ENCODE measurements around the gene GRIN3A.
"Not testable (repeated sequence)": the region's sequence is repeated elsewhere in the genome, so short reads cannot be mapped to it uniquely, and the experiment has no call there.

Gene GRIN3A

DNA sequence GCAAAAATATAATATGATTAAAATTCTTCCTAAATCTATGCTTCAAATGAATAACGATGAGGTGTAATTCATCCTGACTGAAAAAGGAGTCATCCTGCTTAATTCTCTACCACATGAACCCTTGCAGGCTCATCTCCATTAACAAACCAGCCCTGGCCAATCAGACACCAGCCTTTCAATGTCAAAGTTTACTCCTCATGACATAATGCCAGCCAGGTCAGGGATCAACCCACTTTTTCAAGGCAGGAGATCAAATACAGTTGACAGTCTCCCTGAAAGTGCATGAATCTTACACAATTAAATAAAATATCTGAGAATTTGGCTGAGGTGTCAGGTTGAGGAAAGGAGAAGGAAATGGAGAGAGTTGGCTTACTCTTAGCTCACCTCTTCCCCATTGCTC, 7.0 kb downstream of the GRIN3A start:
- no peak overlapping the region for H3K4me3 ChIP-seq (ENCODE audit: low read depth, low read length)
- DNase-seq (ENCODE audit: low read depth) = no peak
- no peak for TF ChIP-seq MYC (IDR thresholded peaks at IDR 0.05; ENCODE audit: low read depth, low read length)
- TF ChIP-seq, protein P1, sequence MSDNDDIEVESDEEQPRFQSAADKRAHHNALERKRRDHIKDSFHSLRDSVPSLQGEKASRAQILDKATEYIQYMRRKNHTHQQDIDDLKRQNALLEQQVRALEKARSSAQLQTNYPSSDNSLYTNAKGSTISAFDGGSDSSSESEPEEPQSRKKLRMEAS (IDR thresholded peaks at IDR 0.05; ENCODE audit: low read depth, low read length) = no peak
- TF ChIP-seq POLR2A (IDR thresholded peaks at IDR 0.05; ENCODE audit: extremely low read depth, insufficient read length) = no peak
- no peak for TF ChIP-seq CTCF (IDR thresholded peaks at IDR 0.05; ENCODE audit: low read depth, low read length)

GRCh38 chr9:101727612-101728524, 10.6 kb downstream of the GRIN3A start:
- no peak overlapping the region for H3K4me3 ChIP-seq (ENCODE audit: low read depth, low read length)
- TF ChIP-seq CTCF (IDR thresholded peaks at IDR 0.05; ENCODE audit: low read depth, low read length) (peak; percentile 56), MYC (IDR thresholded peaks at IDR 0.05; ENCODE audit: low read depth, low read length) (no peak)
- TF ChIP-seq, protein P1 (IDR thresholded peaks at IDR 0.05; ENCODE audit: low read depth, low read length) = no peak
- peak; percentile 39 for DNase-seq (ENCODE audit: low read depth)

DNA sequence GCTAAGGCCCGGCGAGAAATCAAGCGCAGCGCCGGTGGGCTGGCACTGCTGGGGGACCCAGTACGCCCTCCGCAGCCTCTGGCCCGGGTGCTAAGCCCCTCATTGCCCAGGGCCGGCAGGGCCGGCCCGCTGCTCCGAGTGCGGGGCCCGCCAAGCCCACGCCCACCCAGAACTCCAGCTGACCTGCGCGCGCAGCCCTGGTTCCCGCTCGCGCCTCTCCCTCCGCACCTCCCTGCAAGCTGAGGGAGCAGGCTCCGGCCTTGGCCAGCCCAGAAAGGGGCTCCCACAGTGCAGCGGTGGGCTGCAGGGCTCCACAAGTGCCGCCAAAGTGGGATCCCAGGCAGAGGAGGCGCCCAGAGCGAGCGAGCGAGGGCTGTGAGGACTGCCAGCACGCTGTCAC, 14.2 kb downstream of the GRIN3A start:
- H3K4me3 ChIP-seq (ENCODE audit: low read depth, low read length); DNase-seq (ENCODE audit: low read depth): not testable (repeated sequence)

GRCh38 chr9:101718192-101718591, 20.3 kb downstream of the GRIN3A start:
- no peak overlapping the region for H3K4me3 ChIP-seq (ENCODE audit: low read depth, low read length)
- TF ChIP-seq POLR2A (IDR thresholded peaks at IDR 0.05; ENCODE audit: extremely low read depth, insufficient read length) (no peak), MYC (IDR thresholded peaks at IDR 0.05; ENCODE audit: low read depth, low read length) (no peak), CTCF (IDR thresholded peaks at IDR 0.05; ENCODE audit: low read depth, low read length) (no peak)
- TF ChIP-seq, protein P1 (IDR thresholded peaks at IDR 0.05; ENCODE audit: low read depth, low read length) = no peak
- DNase-seq (ENCODE audit: low read depth) = no peak

DNA sequence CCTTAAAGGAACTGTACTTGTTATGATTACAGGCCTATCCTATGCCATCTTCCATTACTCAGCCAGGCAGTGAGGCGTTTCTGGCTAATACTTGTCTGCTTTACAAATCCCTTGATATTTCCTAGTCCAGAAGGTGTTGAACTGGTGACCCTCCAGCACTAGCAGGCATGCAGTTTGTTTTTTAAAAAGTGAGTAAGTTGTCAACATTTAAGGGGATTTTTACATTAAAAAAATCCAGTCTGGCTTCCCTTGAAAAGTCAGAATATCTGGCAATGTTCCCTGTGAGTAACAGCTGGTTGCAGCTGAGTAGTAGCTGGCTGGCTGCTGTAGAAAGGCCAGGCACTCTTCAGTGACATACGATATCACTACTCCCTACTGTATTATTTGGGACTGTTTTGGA, 21.8 kb downstream of the GRIN3A start:
- no peak for TF ChIP-seq CTCF (IDR thresholded peaks at IDR 0.05; ENCODE audit: low read depth, low read length)
- H3K4me3 ChIP-seq (ENCODE audit: low read depth, low read length) = no peak overlapping the region
- no peak for DNase-seq (ENCODE audit: low read depth)

GRCh38 chr9:101711330-101711941, 27.0 kb downstream of the GRIN3A start:
- H3K4me3 ChIP-seq (ENCODE audit: low read depth, low read length) = no peak overlapping the region
- DNase-seq (ENCODE audit: low read depth) = peak; percentile 36
- TF ChIP-seq MYC (IDR thresholded peaks at IDR 0.05; ENCODE audit: low read depth, low read length) (no peak), CTCF (IDR thresholded peaks at IDR 0.05; ENCODE audit: low read depth, low read length) (peak; percentile 92)

Measured in NB4 (cell line).